Testis (tissue), 2 donors: ENCODE results near the gene CLK2.
A peak's percentile ranks its signal among the peaks of the same experiment; 100 is the strongest.

Source experiments
- CTCF ChIP-seq, 3 experiments: fragments of 450-650 bp in 2 of 3; fragments of 200-600 bp in 1 of 3; sonication (generic) in 1 of 3; IDR thresholded peaks; one replicate each; pipeline ENCODE4 v1.5.1; 2016 to 2019; ENCODE audit warnings: antibody characterized with exemption in 3 of 3, mild to moderate bottlenecking in 2 of 3, moderate library complexity in 1 of 3
- POLR2A ChIP-seq: fragments of 450-650 bp; IDR thresholded peaks from one replicate; pipeline ENCODE4 v1.6.1; 2017; ENCODE audit warnings: antibody characterized with exemption, mild to moderate bottlenecking, moderate library complexity

DNA sequence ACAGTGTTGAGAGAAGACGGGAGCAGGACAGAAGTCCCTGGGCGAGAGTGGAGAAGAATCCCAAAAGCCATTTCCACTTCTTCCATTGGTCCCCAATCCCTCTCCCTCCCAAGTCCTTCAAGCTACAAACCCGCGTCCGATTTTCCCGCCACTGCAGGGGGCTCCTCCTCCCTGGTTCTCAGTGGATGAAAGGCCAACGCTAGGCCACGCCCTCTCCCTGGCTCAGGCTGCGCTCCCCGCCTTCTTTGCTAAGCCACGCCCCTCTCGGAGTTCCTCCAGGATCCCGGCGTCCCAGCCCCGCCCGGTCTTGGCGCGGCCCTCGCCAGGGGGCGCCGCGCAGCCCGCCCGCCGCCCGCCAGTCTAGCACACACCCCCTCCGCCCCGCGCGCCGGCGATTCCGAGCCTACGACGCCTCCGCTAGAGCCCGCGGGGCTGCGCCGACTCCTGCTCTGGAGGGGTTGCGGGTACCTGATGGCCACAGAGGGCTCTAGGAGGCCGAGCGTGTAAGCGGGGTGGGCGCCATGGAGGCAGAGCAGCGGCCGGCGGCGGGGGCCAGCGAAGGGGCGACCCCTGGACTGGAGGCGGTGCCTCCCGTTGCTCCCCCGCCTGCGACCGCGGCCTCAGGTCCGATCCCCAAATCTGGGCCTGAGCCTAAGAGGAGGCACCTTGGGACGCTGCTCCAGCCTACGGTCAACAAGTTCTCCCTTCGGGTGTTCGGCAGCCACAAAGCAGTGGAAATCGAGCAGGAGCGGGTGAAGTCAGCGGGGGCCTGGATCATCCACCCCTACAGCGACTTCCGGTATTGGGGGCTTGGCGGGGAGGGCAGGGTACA, 4.0 kb upstream of the CLK2 start, which contains the start of gene HCN3:
- TF ChIP-seq CTCF (IDR thresholded peaks at IDR 0.05) (peak; percentile 44 to 69 (median 52)), POLR2A (no peak)
